ENCODE data around the gene SLC39A13.

The SLC39A13 gene
- long read RNA-seq, partial matches to known transcripts, result 11 of 64 reads
- long read RNA-seq, other reads (novel, unspliced or antisense), result 52 of 64 reads

DNA sequence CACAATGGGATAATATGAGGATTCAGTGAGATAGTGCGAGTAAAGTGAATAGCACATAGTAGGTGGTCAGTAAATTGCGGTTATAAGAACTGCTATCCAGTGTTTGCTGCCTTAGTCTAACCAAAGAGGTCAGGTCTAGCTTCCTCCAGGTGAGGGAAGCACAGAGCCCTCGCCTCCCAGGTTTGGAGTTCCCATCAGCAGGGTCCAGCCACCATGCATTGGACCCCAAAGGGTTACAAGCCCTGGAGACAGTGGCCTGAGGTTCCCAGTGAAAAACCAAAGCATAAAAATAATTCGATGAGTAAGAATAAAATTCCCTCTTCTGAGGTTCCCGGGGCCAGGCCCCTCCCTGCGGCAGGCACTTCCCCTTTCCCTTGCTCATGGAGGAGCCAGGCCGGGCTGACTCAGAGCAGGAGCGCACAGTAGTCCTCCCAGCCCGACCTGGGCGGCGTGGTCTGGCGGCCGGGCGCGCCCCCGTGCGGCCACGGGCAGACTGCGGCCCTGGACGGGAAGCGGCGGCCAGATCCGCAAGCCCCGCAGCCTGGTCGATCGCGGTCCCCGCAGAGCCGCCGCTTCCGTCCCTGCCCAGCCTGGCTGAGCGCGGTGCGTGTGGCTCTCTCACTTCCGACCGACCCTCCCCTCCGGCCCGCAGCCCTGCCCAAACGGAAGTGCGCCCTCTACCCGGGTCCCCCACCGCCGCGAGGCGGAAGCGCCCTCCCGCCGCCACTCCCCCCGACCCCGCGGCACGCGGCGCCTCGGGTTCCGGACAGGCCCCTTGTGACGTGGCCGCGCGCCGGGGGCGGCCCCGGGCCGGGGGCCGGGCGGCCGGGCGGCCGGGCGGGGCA is at the start of gene SLC39A13:
SLC39A13 (plus strand) TSS at position 845 of the 845 bp plus-strand sequence. CDS start 1,505 bp downstream, outside the sequence.
- DNase-seq (ENCODE audit: low read depth in 1 of 2, low spot score in 1 of 2), result peak; percentile 96
- Histone ChIP-seq H3K4me3 (replicated peaks; ENCODE audit: insufficient read depth, low read length) (peak within 1 kb of the TSS; percentile 81), H3K27me3 (ENCODE audit: insufficient read depth, poor library complexity, severe bottlenecking) (no peaks in the 10 kb centered on the region), H3K27ac (replicated peaks) (peak within 1 kb of the TSS; percentile 74)
- TF ChIP-seq, protein P1, sequence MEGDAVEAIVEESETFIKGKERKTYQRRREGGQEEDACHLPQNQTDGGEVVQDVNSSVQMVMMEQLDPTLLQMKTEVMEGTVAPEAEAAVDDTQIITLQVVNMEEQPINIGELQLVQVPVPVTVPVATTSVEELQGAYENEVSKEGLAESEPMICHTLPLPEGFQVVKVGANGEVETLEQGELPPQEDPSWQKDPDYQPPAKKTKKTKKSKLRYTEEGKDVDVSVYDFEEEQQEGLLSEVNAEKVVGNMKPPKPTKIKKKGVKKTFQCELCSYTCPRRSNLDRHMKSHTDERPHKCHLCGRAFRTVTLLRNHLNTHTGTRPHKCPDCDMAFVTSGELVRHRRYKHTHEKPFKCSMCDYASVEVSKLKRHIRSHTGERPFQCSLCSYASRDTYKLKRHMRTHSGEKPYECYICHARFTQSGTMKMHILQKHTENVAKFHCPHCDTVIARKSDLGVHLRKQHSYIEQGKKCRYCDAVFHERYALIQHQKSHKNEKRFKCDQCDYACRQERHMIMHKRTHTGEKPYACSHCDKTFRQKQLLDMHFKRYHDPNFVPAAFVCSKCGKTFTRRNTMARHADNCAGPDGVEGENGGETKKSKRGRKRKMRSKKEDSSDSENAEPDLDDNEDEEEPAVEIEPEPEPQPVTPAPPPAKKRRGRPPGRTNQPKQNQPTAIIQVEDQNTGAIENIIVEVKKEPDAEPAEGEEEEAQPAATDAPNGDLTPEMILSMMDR (IDR thresholded peaks at IDR 0.05; ENCODE audit: insufficient read depth, low read length), result peak; percentile 42
- TF ChIP-seq, protein P2, sequence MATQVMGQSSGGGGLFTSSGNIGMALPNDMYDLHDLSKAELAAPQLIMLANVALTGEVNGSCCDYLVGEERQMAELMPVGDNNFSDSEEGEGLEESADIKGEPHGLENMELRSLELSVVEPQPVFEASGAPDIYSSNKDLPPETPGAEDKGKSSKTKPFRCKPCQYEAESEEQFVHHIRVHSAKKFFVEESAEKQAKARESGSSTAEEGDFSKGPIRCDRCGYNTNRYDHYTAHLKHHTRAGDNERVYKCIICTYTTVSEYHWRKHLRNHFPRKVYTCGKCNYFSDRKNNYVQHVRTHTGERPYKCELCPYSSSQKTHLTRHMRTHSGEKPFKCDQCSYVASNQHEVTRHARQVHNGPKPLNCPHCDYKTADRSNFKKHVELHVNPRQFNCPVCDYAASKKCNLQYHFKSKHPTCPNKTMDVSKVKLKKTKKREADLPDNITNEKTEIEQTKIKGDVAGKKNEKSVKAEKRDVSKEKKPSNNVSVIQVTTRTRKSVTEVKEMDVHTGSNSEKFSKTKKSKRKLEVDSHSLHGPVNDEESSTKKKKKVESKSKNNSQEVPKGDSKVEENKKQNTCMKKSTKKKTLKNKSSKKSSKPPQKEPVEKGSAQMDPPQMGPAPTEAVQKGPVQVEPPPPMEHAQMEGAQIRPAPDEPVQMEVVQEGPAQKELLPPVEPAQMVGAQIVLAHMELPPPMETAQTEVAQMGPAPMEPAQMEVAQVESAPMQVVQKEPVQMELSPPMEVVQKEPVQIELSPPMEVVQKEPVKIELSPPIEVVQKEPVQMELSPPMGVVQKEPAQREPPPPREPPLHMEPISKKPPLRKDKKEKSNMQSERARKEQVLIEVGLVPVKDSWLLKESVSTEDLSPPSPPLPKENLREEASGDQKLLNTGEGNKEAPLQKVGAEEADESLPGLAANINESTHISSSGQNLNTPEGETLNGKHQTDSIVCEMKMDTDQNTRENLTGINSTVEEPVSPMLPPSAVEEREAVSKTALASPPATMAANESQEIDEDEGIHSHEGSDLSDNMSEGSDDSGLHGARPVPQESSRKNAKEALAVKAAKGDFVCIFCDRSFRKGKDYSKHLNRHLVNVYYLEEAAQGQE (IDR thresholded peaks at IDR 0.05; ENCODE audit: insufficient replicate concordance, low read depth), result peak; percentile 15
- TF ChIP-seq SPI1 (IDR thresholded peaks at IDR 0.05; ENCODE audit: borderline replicate concordance, low read depth) (peak; percentile 100), POLR2AphosphoS5 (IDR thresholded peaks at IDR 0.05; ENCODE audit: low read depth) (peak; percentile 74), GABPA (IDR thresholded peaks at IDR 0.05; ENCODE audit: low read depth) (peak; percentile 97)

GRCh38 chr11:47358731-47359051 is 49.7 kb upstream of the SLC39A13 start:
- H3K4me3 ChIP-seq (replicated peaks; ENCODE audit: insufficient read depth, low read length), result no peak overlapping the region
- DNase-seq (ENCODE audit: low read depth in 1 of 2, low spot score in 1 of 2), result no peak
- TF ChIP-seq GABPA (IDR thresholded peaks at IDR 0.05; ENCODE audit: low read depth) (no peak), POLR2AphosphoS5 (IDR thresholded peaks at IDR 0.05; ENCODE audit: low read depth) (peak; percentile 18)
- no peaks in the 10 kb centered on the region for H3K27me3 ChIP-seq (ENCODE audit: insufficient read depth, poor library complexity, severe bottlenecking)
- peak overlapping the region; percentile 96 for H3K27ac ChIP-seq (replicated peaks)

DNA sequence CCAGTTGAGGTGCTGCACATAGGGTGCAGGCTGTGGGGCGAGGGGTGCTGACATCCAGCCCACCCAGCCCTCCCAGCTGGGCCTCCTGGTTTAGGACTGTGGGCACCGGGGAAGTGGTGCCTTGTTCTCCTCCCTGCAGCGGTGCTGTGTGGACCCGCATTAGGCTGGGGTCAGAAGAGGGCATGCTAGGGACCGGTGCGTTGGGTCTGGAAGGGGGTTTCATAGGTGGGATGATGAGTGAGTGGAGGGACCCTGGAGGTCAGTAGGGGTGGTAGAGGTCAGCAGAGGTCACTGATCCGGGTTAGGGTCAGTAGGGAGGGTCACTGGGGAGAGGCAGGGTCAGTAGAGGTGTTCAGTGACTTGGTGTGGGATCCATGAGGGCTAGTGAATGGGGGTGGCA is 49.2 kb upstream of the SLC39A13 start:
- Histone ChIP-seq H3K4me3 (replicated peaks; ENCODE audit: insufficient read depth, low read length) (no peak overlapping the region), H3K27ac (replicated peaks) (peak overlapping the region; percentile 96), H3K27me3 (ENCODE audit: insufficient read depth, poor library complexity, severe bottlenecking) (no peaks in the 10 kb centered on the region)
- TF ChIP-seq POLR2AphosphoS5 (IDR thresholded peaks at IDR 0.05; ENCODE audit: low read depth), result no peak
- TF ChIP-seq SPI1 (IDR thresholded peaks at IDR 0.05; ENCODE audit: borderline replicate concordance, low read depth), result no peak
- TF ChIP-seq, protein P1 (IDR thresholded peaks at IDR 0.05; ENCODE audit: insufficient read depth, low read length), result no peak
- no peak for TF ChIP-seq GABPA (IDR thresholded peaks at IDR 0.05; ENCODE audit: low read depth)
- TF ChIP-seq, protein P2 (IDR thresholded peaks at IDR 0.05; ENCODE audit: insufficient replicate concordance, low read depth), result no peak
- no peak for DNase-seq (ENCODE audit: low read depth in 1 of 2, low spot score in 1 of 2)

DNA sequence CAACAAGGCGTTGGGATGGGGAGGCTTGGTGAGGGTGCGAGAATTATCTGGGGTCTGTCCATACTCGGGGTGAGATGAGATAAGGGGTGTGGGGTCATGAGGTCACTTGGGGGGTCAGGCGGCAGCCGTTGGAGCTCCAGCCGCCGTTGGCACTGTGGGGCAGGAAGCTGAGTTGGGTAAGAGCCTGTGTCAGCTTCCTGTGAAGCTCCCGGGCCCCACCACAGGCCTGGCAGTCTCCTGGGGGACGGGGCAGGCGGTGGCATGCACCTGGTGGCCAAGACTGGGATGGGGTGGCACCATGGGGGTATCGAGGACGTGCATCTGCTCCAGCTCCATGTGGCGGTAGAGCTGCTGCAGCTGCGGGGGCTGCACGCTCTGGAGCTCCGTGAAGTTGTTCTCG is 48.8 kb upstream of the SLC39A13 start:
- no peak overlapping the region for H3K4me3 ChIP-seq (replicated peaks; ENCODE audit: insufficient read depth, low read length)
- H3K27me3 ChIP-seq (ENCODE audit: insufficient read depth, poor library complexity, severe bottlenecking), result no peaks in the 10 kb centered on the region
- peak; percentile 80 to 95 for DNase-seq (ENCODE audit: low read depth in 1 of 2, low spot score in 1 of 2)
- TF ChIP-seq, protein P1 (IDR thresholded peaks at IDR 0.05; ENCODE audit: insufficient read depth, low read length), result peak; percentile 3
- TF ChIP-seq GABPA (IDR thresholded peaks at IDR 0.05; ENCODE audit: low read depth) (no peak), POLR2AphosphoS5 (IDR thresholded peaks at IDR 0.05; ENCODE audit: low read depth) (peak; percentile 98)
- TF ChIP-seq, protein P2 (IDR thresholded peaks at IDR 0.05; ENCODE audit: insufficient replicate concordance, low read depth), result no peak
- peak overlapping the region; percentile 96 for H3K27ac ChIP-seq (replicated peaks)

Measured in HL-60 (cell line).